ENCODE results near the gene EPHB1. TPM values are rescaled to one million over a fixed set of nuclear protein-coding genes. Genes with fewer than 3 reads are reported as not detected.
"Not testable (repeated sequence)": the region's sequence is repeated elsewhere in the genome, so short reads cannot be mapped to it uniquely, and the experiment has no call there.

EPHB1 gene
- total RNA-seq, 3 donors from 2014 or later: 0.31 to 6.9 (median 0.64) TPM

DNA sequence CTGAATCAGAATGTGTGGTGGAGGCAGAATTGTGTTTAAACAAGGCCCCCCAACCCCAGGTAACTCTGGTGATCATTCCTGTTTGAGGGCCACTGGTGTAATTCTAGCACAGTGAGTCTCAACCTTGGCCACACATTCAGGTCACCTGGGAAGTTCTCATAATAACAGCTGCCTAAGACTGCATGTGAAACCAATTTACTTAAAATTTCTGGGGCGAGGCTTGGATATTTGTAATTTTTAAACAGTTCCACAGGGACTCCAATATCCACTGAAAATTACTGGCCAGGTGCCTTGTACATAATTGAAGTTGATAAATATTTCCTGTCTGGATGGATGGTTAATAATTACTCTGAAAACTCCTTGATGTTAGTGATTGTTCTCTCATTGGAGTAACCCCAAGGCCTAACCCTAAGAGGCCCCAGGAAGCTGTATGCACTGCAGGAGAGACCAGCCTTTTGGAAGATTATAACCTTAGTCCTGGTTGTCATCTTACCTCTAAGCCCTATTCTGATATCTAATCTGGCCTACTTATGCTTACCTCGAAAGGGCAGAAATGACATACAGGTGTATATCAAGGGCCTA lies 25.7 kb upstream of the EPHB1 start:
- intact Hi-C loops (cut with DNase I, micrococcal nuclease): no loop called here
- ATAC-seq (no peak), DNase-seq (no peak)
- no peaks in the 10 kb centered on the region for H3K4me1 ChIP-seq (ENCODE audit: low read depth)
- H3K4me3 ChIP-seq: no peak overlapping the region
- TF ChIP-seq, protein P1, sequence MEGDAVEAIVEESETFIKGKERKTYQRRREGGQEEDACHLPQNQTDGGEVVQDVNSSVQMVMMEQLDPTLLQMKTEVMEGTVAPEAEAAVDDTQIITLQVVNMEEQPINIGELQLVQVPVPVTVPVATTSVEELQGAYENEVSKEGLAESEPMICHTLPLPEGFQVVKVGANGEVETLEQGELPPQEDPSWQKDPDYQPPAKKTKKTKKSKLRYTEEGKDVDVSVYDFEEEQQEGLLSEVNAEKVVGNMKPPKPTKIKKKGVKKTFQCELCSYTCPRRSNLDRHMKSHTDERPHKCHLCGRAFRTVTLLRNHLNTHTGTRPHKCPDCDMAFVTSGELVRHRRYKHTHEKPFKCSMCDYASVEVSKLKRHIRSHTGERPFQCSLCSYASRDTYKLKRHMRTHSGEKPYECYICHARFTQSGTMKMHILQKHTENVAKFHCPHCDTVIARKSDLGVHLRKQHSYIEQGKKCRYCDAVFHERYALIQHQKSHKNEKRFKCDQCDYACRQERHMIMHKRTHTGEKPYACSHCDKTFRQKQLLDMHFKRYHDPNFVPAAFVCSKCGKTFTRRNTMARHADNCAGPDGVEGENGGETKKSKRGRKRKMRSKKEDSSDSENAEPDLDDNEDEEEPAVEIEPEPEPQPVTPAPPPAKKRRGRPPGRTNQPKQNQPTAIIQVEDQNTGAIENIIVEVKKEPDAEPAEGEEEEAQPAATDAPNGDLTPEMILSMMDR (IDR thresholded peaks at IDR 0.05): no peak
- H3K36me3 ChIP-seq (ENCODE audit: low read depth): no peaks in the 10 kb centered on the region
- H3K9me3 ChIP-seq: no peaks in the 10 kb centered on the region

DNA sequence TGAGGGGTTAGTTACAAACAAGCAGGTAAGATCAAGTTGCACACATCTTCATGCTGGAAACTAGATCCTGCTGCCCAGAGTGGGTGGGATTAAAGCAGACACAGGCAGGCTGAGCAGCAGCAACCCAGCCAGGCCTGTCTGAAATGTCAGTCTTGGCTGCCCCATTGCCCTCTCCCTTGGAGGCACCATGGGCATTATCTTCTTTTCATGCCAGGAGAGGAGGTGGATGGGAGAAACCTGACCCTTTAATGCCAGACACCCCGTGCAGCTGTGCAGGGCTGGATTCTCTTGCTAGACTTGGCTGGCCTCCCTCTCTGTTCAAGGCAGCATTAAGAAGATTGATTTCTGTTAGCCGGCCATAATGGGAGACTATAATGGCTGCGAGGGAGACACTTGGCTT lies 23.0 kb upstream of the EPHB1 start:
- Histone ChIP-seq H3K9me3 (no peaks in the 10 kb centered on the region), H3K4me3 (no peak overlapping the region), H3K36me3 (ENCODE audit: low read depth) (no peaks in the 10 kb centered on the region), H3K4me1 (ENCODE audit: low read depth) (no peaks in the 10 kb centered on the region)
- DNase-seq: no peak
- ATAC-seq: no peak
- intact Hi-C loops (cut with DNase I, micrococcal nuclease): no loop called here
- TF ChIP-seq, protein P1 (IDR thresholded peaks at IDR 0.05): no peak

DNA sequence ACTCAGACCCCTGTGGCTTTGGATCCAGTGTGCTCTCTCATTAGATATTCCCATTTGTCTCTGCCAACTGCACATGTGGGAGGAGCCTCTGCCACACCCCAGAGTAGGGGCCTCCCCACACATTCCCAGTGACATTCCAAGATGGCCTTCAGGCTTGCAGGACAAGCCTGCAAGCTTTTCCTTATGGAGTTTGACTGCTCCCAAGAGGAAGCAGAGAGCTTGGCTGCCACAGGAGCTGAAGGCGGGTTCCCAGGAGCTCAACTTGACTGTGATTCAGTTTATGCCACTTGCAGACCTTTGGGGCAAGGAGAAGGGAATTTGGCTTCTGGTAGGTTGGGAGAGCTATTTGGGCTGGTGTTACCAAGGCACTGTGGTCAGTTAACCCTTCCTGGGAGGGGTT lies 22.5 kb upstream of the EPHB1 start:
- H3K4me3 ChIP-seq: no peak overlapping the region
- DNase-seq (no peak), ATAC-seq (no peak)
- intact Hi-C loops (cut with DNase I, micrococcal nuclease): no loop called here
- no peaks in the 10 kb centered on the region for H3K9me3 ChIP-seq
- TF ChIP-seq, protein P1 (IDR thresholded peaks at IDR 0.05): no peak
- no peaks in the 10 kb centered on the region for H3K4me1 ChIP-seq (ENCODE audit: low read depth)
- H3K36me3 ChIP-seq (ENCODE audit: low read depth): no peaks in the 10 kb centered on the region

DNA sequence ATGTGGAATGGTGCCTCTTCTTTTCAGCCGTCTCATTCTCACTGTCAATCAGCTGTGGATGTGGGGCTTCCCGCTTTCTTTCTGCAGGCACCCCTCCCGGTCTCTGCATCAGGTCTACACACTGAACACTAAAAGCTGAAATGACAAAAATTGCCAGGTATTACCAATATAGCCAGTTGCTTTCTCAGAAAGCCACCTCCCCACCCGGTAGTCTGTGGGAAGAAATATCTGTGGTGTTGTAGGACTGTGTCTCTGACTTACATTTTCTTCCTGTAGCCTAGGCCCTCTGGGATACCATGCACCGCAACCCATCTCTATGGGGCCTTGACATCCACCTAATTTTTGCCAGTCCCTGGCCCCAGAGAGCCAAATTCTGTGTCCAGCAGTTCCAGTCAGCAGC lies 19.2 kb upstream of the EPHB1 start:
- Histone ChIP-seq H3K4me3 (no peak overlapping the region), H3K9me3 (no peaks in the 10 kb centered on the region), H3K4me1 (ENCODE audit: low read depth) (no peaks in the 10 kb centered on the region), H3K36me3 (ENCODE audit: low read depth) (no peaks in the 10 kb centered on the region)
- DNase-seq (no peak), ATAC-seq (no peak)
- TF ChIP-seq, protein P1 (IDR thresholded peaks at IDR 0.05): no peak
- intact Hi-C loops (cut with DNase I, micrococcal nuclease): no loop called here

DNA sequence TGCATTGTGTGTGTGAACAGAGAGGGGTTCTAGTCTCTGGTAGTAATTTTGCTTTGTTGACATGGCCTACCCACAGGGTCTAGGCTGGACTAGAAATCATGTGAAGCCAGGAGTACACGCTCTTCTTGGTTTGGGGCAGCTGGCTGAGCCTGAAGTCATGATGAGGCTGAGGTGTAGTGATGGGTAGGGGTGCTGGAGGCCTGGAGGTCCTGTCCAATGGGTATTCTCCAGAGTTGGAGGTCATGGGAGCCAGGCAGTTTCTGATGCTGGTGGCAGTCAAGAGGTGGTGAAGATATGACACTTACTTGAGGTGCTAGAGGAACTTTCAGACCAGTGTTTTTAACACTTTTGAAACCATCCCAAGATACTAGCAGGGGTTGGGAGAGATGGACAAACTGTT lies 18.5 kb upstream of the EPHB1 start:
- DNase-seq (no peak), ATAC-seq (no peak)
- intact Hi-C loops (cut with DNase I, micrococcal nuclease): no loop called here
- no peaks in the 10 kb centered on the region for H3K36me3 ChIP-seq (ENCODE audit: low read depth)
- TF ChIP-seq, protein P1 (IDR thresholded peaks at IDR 0.05): no peak
- no peaks in the 10 kb centered on the region for H3K4me1 ChIP-seq (ENCODE audit: low read depth)
- no peak overlapping the region for H3K4me3 ChIP-seq
- no peaks in the 10 kb centered on the region for H3K9me3 ChIP-seq

DNA sequence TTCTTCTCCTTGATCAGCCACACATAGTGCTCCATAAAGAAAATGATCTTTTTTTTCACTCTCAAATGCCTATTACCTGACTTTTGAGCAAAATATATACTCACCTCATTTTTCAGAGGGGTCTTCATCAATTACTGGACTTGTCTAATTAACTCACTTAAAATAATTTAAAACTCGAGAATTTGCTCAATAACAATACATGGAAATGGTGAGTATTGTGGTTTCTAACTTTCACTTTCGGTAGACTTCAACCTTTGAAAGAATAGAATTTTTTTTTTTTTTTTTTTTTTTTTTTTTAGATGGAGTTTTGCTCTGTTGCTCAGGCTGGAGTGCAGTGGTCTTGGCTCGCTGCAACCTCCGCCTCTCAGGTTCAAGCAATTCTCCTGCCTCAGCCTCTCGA lies 17.7 kb upstream of the EPHB1 start:
- intact Hi-C loops (cut with DNase I, micrococcal nuclease): no loop called here

DNA sequence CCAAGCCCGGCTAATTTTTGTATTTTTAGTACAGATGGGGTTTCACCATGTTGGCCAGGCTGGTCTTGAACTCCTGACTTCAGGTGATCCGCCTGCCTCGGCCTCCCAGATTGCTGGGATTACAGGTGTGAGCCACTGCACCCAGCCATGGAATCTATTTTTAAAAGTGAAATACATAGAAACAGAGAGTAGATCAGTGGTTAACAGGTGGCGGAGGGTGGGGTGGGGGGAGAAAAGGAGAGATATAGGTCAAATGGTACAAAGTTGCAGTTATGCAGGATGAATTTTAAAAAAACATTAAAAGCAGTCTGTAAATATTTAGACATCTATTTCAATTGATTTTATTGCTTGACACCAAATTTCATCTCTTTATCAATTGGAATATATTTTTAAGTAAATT lies 6.8 kb upstream of the EPHB1 start:
- H3K4me3 ChIP-seq; H3K36me3 ChIP-seq (ENCODE audit: low read depth); H3K4me1 ChIP-seq (ENCODE audit: low read depth); intact Hi-C loops (cut with DNase I, micrococcal nuclease); H3K9me3 ChIP-seq; DNase-seq; ATAC-seq: not testable (repeated sequence)

More for the DNA sequence above, 17.7 kb upstream of the EPHB1 start:
- no peak for ATAC-seq
- H3K4me3 ChIP-seq: no peak overlapping the region
- TF ChIP-seq, protein P1 (IDR thresholded peaks at IDR 0.05): no peak
- no peaks in the 10 kb centered on the region for H3K9me3 ChIP-seq
- no peak for DNase-seq
- no peaks in the 10 kb centered on the region for H3K4me1 ChIP-seq (ENCODE audit: low read depth)
- no peaks in the 10 kb centered on the region for H3K36me3 ChIP-seq (ENCODE audit: low read depth)
